Measurements from ENCODE around the gene CCDC30.

DNA sequence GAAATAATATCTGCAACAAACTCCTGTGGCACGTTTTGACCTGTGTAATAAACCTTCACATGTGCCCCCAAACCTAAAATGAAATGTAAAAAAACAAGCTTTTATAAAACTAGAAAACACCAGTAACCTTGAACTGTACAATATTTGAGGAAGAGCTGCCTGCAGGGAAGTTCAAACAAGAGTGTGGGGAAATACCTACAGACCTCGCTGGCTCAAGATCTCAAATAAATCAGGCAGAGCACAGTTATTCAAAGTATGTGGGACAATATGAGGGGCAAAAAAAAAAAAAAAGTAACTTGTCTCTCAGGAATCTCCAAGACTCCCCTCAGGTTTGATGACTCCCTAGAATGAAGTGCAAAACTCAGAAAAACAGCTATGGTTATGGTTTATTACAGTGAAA is 157.2 kb downstream of the CCDC30 start:
- TF ChIP-seq SUZ12 (IDR thresholded peaks at IDR 0.05; ENCODE audit: extremely low read depth, insufficient read depth, insufficient read length) (no peak), ZNF274 (IDR thresholded peaks at IDR 0.05; ENCODE audit: low read depth, low read length) (no peak), YY1 (IDR thresholded peaks at IDR 0.05; ENCODE audit: insufficient read depth, insufficient read length) (no peak)

Measured in NT2/D1 (cell line).